LNCAP (cell line): ENCODE data around the gene DOK3.

Experiments used
- TF ChIP-seq, protein P1 (sequence below): fragments of 450-650 bp; IDR thresholded peaks from 2 replicates; pipeline ENCODE4 v1.5.1; 2017; ENCODE audit warnings: mild to moderate bottlenecking

Gene DOK3

DNA sequence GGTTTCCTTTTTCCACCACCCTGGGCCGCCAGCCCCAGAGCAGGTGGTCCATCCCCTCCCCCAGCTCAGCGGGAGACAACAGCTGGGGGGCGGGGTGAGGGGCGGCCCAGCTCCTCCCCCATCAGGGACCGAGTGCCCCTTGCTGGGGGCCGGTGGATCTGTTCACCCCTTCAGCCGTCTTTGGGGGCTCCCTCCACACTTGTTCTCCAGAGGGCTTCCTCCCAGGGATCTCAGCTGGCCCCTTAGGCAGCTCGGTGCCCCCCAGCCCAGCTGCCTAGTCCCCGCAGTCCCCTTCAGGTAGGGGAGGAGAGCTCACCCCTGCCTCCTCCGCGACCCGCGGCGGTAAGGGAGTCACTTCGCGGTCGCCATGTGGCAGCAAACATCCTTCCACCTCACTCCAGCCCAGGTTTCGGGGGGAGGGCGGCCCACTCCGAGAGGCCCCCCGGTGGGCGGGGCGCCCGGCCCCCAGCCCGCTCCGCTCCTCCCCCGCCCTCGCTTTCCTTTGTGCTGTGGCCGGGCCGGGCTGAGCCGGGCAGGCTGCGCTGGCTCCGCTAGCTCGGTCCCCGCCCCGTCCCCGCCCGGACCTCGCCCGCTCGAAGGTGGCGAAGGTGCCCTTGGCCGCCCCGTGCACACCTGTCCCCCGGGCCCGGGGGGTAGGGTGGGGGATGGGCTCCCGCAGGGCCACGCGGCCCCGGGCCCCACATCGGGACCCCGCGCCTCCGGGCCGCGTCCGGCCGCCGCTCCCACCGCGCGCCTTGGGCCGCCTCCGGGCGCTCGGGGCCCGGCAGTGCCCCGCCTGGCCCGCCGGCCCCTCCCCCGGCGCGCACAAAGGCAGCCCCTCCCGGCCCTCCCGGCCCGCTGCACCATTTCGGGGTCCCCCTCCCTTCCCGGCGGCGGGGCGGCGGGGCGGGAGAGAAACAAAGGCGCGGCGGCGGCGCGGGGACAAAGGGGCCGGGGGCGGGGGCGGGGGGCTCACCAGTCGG lies 36.9 kb downstream of the DOK3 start:
- TF ChIP-seq, protein P1, sequence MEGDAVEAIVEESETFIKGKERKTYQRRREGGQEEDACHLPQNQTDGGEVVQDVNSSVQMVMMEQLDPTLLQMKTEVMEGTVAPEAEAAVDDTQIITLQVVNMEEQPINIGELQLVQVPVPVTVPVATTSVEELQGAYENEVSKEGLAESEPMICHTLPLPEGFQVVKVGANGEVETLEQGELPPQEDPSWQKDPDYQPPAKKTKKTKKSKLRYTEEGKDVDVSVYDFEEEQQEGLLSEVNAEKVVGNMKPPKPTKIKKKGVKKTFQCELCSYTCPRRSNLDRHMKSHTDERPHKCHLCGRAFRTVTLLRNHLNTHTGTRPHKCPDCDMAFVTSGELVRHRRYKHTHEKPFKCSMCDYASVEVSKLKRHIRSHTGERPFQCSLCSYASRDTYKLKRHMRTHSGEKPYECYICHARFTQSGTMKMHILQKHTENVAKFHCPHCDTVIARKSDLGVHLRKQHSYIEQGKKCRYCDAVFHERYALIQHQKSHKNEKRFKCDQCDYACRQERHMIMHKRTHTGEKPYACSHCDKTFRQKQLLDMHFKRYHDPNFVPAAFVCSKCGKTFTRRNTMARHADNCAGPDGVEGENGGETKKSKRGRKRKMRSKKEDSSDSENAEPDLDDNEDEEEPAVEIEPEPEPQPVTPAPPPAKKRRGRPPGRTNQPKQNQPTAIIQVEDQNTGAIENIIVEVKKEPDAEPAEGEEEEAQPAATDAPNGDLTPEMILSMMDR: no peak

DNA sequence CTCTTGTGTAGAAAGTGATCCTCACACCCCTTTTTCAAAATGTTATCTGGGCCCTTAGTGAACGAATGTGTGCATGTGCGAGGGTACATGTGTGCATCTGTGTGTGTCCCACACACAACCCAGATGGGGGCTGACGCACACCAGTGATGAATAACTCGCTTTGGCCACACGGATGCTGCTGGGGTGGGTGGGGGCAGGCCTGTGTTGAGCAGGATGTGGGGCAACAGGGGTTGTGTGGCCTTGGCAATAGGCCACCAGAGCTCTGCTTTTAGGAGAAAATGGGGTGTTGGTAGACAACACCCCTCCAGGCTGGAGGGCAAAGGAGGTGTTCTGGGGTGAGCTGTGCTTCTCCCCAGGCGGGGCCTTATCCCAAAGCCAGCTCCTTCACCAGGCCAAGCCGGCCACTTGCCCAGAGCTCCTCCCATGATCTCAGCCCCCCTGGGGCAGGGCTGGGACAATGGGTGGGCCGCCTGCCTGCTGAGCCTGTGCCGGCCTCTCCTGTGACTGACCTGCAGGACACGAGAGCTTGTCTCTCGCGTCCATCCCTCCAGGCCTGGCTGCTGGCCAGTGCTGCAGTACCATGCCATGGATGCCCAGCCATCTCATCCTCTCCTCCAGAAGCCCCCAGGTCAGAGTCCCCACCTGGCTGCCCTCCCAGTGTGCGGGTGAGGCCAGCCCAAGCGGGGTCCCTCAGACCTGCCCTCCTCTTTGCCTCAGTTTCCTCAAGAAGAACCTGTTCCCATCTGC lies 37.8 kb downstream of the DOK3 start:
- TF ChIP-seq, protein P1: no peak

GRCh38 chr5:177470759-177471536 lies 38.7 kb downstream of the DOK3 start:
- TF ChIP-seq, protein P1: no peak

DNA sequence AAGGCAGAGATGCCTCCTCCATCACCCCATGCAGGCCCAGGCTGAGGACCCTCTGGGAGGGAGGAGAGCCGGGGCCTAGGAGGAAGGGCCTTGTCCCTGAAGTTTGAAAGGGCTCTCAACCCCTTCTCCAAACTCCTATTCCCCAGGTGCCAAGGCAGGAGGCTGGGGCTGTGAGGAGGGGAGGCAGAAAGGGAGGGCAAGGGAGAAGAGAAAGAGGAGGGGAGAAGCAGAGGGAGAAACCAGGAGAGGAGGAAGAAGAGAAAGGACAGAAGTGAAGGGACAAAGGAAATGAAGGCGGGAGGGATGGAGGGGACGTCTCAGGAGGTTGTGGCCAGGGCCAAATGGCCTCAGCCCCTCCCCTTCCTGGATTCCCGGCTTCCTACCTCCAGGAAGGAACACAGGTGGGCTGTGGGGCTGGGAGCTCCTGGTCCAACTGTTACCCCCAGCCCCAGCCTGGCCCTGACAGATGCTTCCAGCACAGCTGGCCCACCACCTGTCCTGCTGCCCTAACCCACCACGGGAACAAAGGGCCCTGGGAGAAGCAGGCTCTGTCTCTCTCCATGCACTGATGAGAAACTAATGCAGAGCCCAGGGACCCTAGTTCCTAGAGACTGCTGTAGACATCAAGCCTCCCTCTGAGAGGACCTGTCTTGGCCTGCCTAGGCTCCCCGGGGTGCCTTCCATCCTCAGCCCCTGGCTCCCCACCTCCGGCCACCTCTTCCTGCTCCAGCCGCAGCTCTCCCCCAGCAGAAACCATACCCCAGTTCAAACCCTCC lies 39.7 kb downstream of the DOK3 start:
- TF ChIP-seq, protein P1: no peak

DNA sequence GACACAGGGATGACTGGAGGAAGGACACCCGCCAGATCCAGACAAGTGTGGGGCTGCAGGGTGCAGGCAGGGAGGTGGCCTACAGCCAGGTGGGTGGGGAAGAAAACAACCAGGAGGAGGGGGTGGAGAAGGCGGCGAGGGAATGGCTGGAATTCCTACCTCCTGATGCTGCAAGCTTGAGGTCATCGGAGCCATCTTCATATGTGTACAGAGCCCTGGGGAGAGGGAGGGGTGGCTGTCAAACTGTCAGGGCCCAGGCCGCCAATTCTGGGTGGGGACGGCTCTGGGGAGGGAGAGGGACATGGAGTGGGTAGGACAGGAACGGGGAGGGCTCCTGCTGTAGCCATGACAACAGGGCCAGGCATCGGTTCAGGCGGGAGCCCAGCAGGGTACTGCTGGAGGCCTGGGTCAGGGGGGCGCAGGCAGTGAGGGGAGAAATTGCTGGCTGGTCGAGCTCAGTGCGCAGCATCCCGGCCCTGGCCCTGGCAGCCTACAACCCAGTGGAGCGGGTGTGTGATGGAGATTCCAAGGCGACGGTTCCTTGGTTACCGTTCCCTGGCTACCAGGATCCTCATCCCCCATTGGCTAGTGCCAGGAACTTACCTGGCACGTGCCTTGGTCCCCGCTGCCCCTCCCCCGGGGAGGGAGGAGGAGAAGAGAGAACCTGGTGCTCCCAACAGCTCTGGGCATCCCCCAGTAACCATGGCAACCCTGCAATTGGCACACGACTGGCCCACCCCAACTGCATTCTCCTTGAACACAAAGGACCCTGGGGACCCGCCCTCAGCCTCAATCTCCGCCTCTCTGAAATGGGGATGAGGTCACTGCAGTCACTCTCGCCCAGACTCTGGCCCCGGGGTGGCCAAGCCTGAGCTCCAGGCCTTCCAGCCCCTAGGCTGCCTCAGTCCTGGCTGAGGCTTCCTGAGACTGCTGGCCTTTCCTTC lies 40.7 kb downstream of the DOK3 start:
- TF ChIP-seq, protein P1: no peak

GRCh38 chr5:177468329-177468684 lies 41.3 kb downstream of the DOK3 start:
- TF ChIP-seq, protein P1: no peak
